Naive thymus-derived CD4-positive, alpha-beta T cell (primary cell): ENCODE results near the gene TATDN2. TPM values are rescaled to one million over a fixed set of nuclear protein-coding genes. Genes with fewer than 3 reads are reported as not detected.
A peak's percentile ranks its signal among the peaks of the same experiment; 100 is the strongest.

Source experiments
- ATAC-seq: fragments of 150-1000 bp; cut with Tn5 transposase; 2 replicates; pipeline ENCODE4 v1.10.0; 2021; ENCODE audit warnings: mild to moderate bottlenecking, moderate library complexity
- CTCF ChIA-PET: fragments of 350-600 bp; sonication (Branson Sonifier 250); formaldehyde crosslinking; loops from one replicate; lab custom pipeline; 2021; ENCODE audit warnings: antibody characterized with exemption; lab: Charles Lee
- POLR2A ChIA-PET: fragments of 350-600 bp; sonication (Branson Sonifier 250); formaldehyde crosslinking; loops from one replicate; lab custom pipeline; 2021; ENCODE audit warnings: antibody characterized with exemption, inconsistent platforms; lab: Charles Lee
- DNase-seq, 9 donors: peaks; one replicate each; pipeline versions ENCODE4 v3.0.0 to v3.0.0-alpha.2; 2020 to 2022; ENCODE audit warnings: mixed read lengths in 1 of 9
- H3K27ac ChIP-seq: one replicate; pipeline ENCODE4 v1.7.0; 2013; ENCODE audit warnings: mild to moderate bottlenecking, low read depth, low read length, moderate library complexity
- H3K27me3 ChIP-seq, 2 donors: one replicate each; pipeline ENCODE4 v1.7.0; 2013; ENCODE audit warnings: low read length in 2 of 2, mild to moderate bottlenecking in 2 of 2, moderate library complexity in 2 of 2; ENCODE audit not compliant: control insufficient read depth in 2 of 2, insufficient read depth in 2 of 2
- H3K36me3 ChIP-seq, 3 experiments: 1 replicate in 2 of 3; 2 replicates in 1 of 3; pipeline ENCODE4 v1.7.0; 2013; ENCODE audit warnings: low read length in 3 of 3, mild to moderate bottlenecking in 3 of 3, moderate library complexity in 1 of 3; ENCODE audit not compliant: insufficient read depth in 3 of 3, control insufficient read depth in 2 of 3
- H3K4me1 ChIP-seq, 2 donors: one replicate each; pipeline ENCODE4 v1.7.0; 2013; ENCODE audit warnings: low read length in 2 of 2, mild to moderate bottlenecking in 2 of 2, moderate library complexity in 1 of 2; ENCODE audit not compliant: control insufficient read depth in 2 of 2, insufficient read depth in 2 of 2
- H3K4me3 ChIP-seq: 2 replicates; pipeline ENCODE4 v1.7.0; 2013; ENCODE audit warnings: mild to moderate bottlenecking, low read length
- H3K9me3 ChIP-seq, 3 experiments: 1 replicate in 2 of 3; 2 replicates in 1 of 3; pipeline ENCODE4 v1.7.0; 2013; ENCODE audit warnings: low read length in 3 of 3; ENCODE audit not compliant: control insufficient read depth in 2 of 3
- H3K27ac Mint-ChIP-seq, 9 donors: one replicate each; pipeline ENCODE4 v1.8.0; 2020 to 2022; ENCODE audit warnings: mixed read lengths in 9 of 9, mild to moderate bottlenecking in 8 of 9, moderate library complexity in 5 of 9, inconsistent platforms in 2 of 9
- H3K27me3 Mint-ChIP-seq, 5 donors: one replicate each; pipeline ENCODE4 v1.8.0; 2021 to 2022; ENCODE audit warnings: mixed read lengths in 5 of 5, mild to moderate bottlenecking in 1 of 5
- H3K36me3 Mint-ChIP-seq, 5 donors: one replicate each; pipeline ENCODE4 v1.8.0; 2020 to 2022; ENCODE audit warnings: mixed read lengths in 5 of 5, mild to moderate bottlenecking in 3 of 5, inconsistent platforms in 1 of 5
- H3K4me1 Mint-ChIP-seq, 7 donors: one replicate each; pipeline ENCODE4 v1.8.0; 2020 to 2022; ENCODE audit warnings: mixed read lengths in 7 of 7, mild to moderate bottlenecking in 3 of 7, inconsistent platforms in 1 of 7
- H3K4me3 Mint-ChIP-seq, 10 donors: one replicate each; pipeline ENCODE4 v1.8.0; 2020 to 2022; ENCODE audit warnings: mild to moderate bottlenecking in 10 of 10, mixed read lengths in 10 of 10, moderate library complexity in 6 of 10, inconsistent platforms in 2 of 10
- H3K9me3 Mint-ChIP-seq, 11 donors: one replicate each; pipeline ENCODE4 v1.8.0; 2020 to 2022; ENCODE audit warnings: mixed read lengths in 11 of 11, mild to moderate bottlenecking in 4 of 11, inconsistent platforms in 1 of 11, moderate library complexity in 1 of 11
- intact Hi-C, 2 donors: fragments of 100-400 bp; cut with micrococcal nuclease; formaldehyde crosslinking; loops; one replicate each; pipeline ENCODE4 v1.15.1; 2023
- polyA plus RNA-seq, 2 donors: library from polyadenylated mRNA; unstranded; fragments of 300-500 nt; fragmentation: Illumina TruSeq; gene quantifications; one replicate each; pipeline ENCODE4 v1.2.3, GENCODE V29; 2021
- total RNA-seq, 6 experiments: library from RNA in 5 of 6; stranded (reverse) in 5 of 6; gene quantifications; 1 replicate in 5 of 6; 2 replicates in 1 of 6; pipeline ENCODE4 v1.2.3 and lab custom pipeline; 2021 to 2026

Gene TATDN2
- total and polyA plus RNA-seq, 7 experiments from 2014 or later = 12.9 to 88.8 (median 68.7) TPM

DNA sequence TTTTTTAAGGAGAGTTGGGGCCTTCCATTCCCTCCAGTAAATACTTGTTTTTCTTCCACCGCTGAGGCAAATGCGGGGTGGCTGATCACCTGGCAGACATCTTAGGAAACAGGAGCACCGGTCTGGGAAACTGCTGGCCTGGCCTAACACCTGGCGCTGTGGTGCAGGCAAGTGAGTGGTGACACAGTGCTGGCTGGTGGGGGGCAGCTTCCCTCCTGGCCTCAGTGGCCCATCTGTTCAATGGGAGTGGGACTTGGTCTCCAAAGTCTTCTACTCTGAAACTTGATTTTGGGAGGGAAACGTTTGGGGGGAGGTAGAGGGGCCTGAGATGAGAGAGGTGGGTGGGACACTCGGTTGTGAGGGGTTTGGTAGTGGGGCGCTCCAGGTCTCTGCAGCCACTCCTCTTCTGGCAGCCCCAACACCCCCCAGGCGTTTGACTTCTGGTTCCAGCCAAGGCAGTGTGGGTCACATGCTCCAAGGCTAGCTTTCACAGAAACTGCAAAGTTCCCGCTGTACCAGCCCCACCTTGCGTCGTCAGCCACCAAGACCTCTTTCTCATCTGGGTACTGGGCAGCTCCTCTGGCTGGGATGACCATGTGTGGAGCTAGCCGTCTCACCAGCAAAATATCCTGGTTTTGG is 39.8 kb downstream of the TATDN2 start:
- H3K9me3 Mint-ChIP-seq = no peaks in the 10 kb centered on the region
- H3K27ac Mint-ChIP-seq = peak overlapping the region in 1 of 9 donors; percentile 8
- POLR2A ChIA-PET = interaction anchor here (0.6 to 1.4 kb wide), 3 partner anchors 23 to 355 kb away, joined by 3 to 9 read pairs (median 3); partner anchors contain the start of gene CRELD1
- no peaks in the 10 kb centered on the region for H3K27me3 Mint-ChIP-seq
- intact Hi-C loops = loop anchor here in 1 of 2 donors (1.0 to 10.0 kb wide), 5 partner anchors 39 to 783 kb away; partner anchors contain the start of genes CRELD1 and TATDN2
- DNase-seq (no peak), ATAC-seq (no peak)
- H3K4me1 ChIP-seq = peaks cover 12 to 13% of the 10 kb centered on the region in 2 donors
- no peak overlapping the region for H3K4me3 Mint-ChIP-seq
- no peak overlapping the region for H3K27ac ChIP-seq
- no peaks in the 10 kb centered on the region for H3K27me3 ChIP-seq
- CTCF ChIA-PET = interaction anchor here (0.5 to 0.6 kb wide), 2 partner anchors 26 to 81 kb away, joined by 3 read pairs; no protein-coding TSS in a partner anchor
- H3K36me3 ChIP-seq = peaks cover 0 to 58% (median 6%) of the 10 kb centered on the region in 3 experiments
- H3K4me1 Mint-ChIP-seq = peaks cover 13 to 46% (median 38%) of the 10 kb centered on the region in 7 donors
- H3K9me3 ChIP-seq = no peaks in the 10 kb centered on the region
- no peak overlapping the region for H3K4me3 ChIP-seq
- H3K36me3 Mint-ChIP-seq = peaks cover 0 to 34% (median 0%) of the 10 kb centered on the region in 5 donors

DNA sequence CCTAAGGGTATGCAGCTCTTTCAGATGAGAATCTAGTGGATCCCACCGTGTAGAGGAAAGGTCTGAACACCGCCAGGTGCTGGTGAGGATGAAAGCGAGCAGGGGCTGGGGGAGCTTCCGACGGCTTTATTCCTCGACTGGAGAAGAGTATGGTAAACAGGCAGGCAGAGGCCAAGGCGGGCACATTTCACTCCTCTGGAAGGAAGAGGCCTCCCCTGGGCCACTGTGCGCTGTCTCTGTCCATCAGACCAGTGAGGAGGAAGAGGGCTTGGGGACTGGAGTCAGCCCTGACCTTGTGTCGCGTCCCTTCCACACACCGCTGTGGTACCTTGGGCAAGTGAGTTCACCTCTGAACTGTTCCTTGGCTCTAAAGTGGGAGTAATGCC is 40.3 kb downstream of the TATDN2 start:
- peaks cover 0 to 53% (median 7%) of the 10 kb centered on the region in 3 experiments for H3K36me3 ChIP-seq
- ChIA-PET POLR2A (interaction anchor here (1.2 kb wide), 1 partner anchor 25 kb away, joined by 3 read pairs; no protein-coding TSS in a partner anchor), CTCF (interaction anchor here (0.6 kb wide), 1 partner anchor 26 kb away, joined by 3 read pairs; no protein-coding TSS in a partner anchor)
- H3K9me3 ChIP-seq = no peaks in the 10 kb centered on the region
- Mint-ChIP-seq H3K9me3 (no peaks in the 10 kb centered on the region), H3K4me3 (no peak overlapping the region), H3K27ac (no peak overlapping the region), H3K36me3 (peaks cover 0 to 30% (median 0%) of the 10 kb centered on the region in 5 donors), H3K27me3 (no peaks in the 10 kb centered on the region), H3K4me1 (peaks cover 13 to 46% (median 36%) of the 10 kb centered on the region in 7 donors)
- DNase-seq (no peak), ATAC-seq (no peak)
- intact Hi-C loops = loop anchor here in 1 of 2 donors (10.0 kb wide), 1 partner anchor 784 kb away; no protein-coding TSS in a partner anchor
- no peaks in the 10 kb centered on the region for H3K27me3 ChIP-seq
- peaks cover 12 to 13% of the 10 kb centered on the region in 2 donors for H3K4me1 ChIP-seq
- no peak overlapping the region for H3K27ac ChIP-seq
- no peak overlapping the region for H3K4me3 ChIP-seq

DNA sequence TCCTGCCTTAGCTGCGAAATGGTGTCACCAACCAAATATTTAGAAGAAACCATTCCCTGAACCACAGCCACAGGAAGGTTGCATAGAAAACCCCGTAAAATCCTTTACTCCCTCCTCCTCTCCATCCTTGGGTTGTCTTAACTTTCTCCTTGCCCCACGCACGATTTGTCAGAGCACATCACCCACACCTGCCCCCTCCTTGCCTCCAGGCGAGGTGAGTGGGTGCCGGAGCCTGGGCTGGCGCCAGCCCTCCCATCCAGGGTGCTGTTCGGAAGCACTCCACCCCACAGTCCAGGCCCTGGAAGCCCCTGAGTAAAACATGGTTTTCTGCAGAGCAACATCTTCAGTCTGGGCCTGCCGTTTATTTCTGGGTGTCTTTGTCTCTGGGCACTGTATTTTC is 40.8 kb downstream of the TATDN2 start:
- Histone ChIP-seq H3K9me3 (no peaks in the 10 kb centered on the region), H3K36me3 (peaks cover 0 to 50% (median 8%) of the 10 kb centered on the region in 3 experiments), H3K27me3 (no peaks in the 10 kb centered on the region), H3K4me3 (no peak overlapping the region), H3K27ac (no peak overlapping the region), H3K4me1 (peaks cover 8 to 12% of the 10 kb centered on the region in 2 donors)
- ChIA-PET CTCF (no interaction called here), POLR2A (interaction anchor here (1.2 kb wide), 1 partner anchor 26 kb away, joined by 3 read pairs; no protein-coding TSS in a partner anchor)
- ATAC-seq (no peak), DNase-seq (no peak)
- Mint-ChIP-seq H3K9me3 (no peaks in the 10 kb centered on the region), H3K27me3 (no peaks in the 10 kb centered on the region), H3K36me3 (peaks cover 0 to 28% (median 0%) of the 10 kb centered on the region in 5 donors), H3K27ac (peak overlapping the region in 1 of 9 donors; percentile 30), H3K4me1 (peaks cover 14 to 41% (median 34%) of the 10 kb centered on the region in 7 donors), H3K4me3 (no peak overlapping the region)
- intact Hi-C loops = loop anchor here in 1 of 2 donors (10.0 kb wide), 1 partner anchor 784 kb away; no protein-coding TSS in a partner anchor

DNA sequence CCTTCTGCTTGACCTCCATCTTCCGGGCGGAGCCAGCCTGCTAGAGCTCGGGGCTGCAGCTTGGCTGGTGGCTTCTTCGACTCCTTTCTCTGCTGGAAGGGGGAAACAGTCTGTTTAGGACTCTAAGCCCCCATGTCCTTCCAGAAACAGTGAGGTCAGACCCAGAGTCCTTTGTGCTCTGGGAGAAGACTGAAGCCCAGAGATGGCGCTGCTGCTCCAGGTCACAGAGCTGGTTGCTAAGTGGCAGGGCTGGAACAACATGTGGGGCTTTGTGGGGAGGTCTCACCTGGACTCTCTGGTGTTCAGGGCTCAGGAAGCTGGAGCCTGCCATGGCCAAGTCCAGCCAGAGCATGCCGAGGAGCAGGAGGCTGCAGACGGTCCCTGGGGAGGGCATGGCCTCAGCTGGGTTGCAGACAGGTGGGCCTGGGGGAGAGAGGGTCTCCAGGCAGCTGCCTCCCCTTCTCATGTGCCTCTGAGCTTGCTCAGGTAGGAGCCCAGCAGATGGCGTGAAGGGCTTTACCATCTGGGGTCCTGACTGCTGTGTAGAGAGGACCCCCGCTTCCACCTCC is 41.6 kb downstream of the TATDN2 start:
- ChIA-PET POLR2A (interaction anchor here (1.1 kb wide), 1 partner anchor 19 kb away, joined by 3 read pairs; no protein-coding TSS in a partner anchor), CTCF (interaction anchor here (1.2 kb wide), 1 partner anchor 26 kb away, joined by 3 read pairs; no protein-coding TSS in a partner anchor)
- H3K27ac Mint-ChIP-seq = peak overlapping the region in 2 of 9 donors; percentile 38 to 52
- H3K27me3 Mint-ChIP-seq = no peaks in the 10 kb centered on the region
- H3K9me3 Mint-ChIP-seq = no peaks in the 10 kb centered on the region
- peaks cover 0 to 29% (median 2%) of the 10 kb centered on the region in 5 donors for H3K36me3 Mint-ChIP-seq
- no peak for DNase-seq
- H3K4me3 Mint-ChIP-seq = no peak overlapping the region
- no peak overlapping the region for H3K27ac ChIP-seq
- ATAC-seq = no peak
- H3K4me3 ChIP-seq = no peak overlapping the region
- H3K36me3 ChIP-seq = peaks cover 0 to 54% (median 12%) of the 10 kb centered on the region in 3 experiments
- H3K9me3 ChIP-seq = no peaks in the 10 kb centered on the region
- H3K4me1 ChIP-seq = peaks cover 2 to 4% of the 10 kb centered on the region in 2 donors
- peaks cover 21 to 35% (median 31%) of the 10 kb centered on the region in 7 donors for H3K4me1 Mint-ChIP-seq
- H3K27me3 ChIP-seq = no peaks in the 10 kb centered on the region
- intact Hi-C loops = loop anchor here in 1 of 2 donors (10.0 kb wide), 1 partner anchor 785 kb away; no protein-coding TSS in a partner anchor

DNA sequence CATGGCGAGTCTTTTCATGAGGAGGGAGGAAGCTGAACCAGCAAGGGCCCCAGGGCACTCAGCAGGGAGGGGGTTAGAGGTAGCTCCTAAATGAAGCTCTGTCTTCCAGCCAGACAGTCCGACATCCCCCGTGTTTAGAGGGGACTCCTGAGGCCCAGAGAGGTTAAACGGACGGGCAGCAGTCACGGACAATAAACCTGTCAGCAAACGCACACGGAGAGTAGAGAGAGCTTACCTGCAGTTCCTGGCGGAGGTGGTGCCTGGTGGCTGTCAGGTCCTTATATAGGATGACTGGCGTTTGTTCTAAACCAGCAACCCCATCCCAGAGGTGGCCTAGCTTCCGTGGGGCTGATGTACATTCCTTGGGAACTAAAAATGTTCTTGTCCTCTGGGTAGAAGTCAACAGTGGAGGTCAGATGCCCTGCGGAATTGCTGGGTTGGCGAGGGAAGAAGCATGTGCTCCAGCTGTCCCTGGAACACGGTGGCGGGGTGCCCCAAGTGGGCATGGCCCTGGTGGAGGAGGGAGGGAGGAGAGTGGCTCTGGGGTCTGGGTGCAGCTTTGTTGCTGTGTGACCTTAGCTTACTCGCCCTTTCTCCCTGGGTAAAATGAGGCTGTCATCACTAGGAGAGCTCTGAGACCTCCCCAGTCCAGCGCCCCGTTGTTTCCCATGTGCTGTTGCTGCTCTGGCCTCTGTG is 42.4 kb downstream of the TATDN2 start:
- peak overlapping the region in 1 of 9 donors; percentile 5 for H3K27ac Mint-ChIP-seq
- DNase-seq = no peak

DNA sequence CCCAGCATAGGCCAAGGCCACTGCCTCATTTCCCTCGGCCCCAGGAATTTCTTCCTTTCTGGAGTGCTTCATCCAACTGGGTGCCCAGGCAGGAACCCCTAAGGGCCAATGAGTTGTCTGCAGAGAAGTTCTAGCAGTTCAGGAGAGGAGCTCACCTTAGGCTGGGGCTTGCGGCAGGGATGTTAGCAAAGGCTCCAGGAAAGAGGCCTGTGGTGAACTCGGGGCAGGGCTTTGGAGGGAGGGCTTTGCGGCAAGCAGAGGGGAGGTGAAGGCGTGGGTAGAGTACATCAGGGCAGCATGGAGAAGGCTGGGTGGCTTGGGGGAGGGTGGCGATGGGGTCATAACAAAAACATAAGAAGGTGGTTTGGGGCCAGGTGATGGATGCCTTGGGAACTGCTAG is 43.4 kb downstream of the TATDN2 start:
- Mint-ChIP-seq H3K4me3 (peak overlapping the region in 1 of 10 donors; percentile 39), H3K4me1 (peaks cover 18 to 28% (median 25%) of the 10 kb centered on the region in 7 donors), H3K36me3 (peaks cover 0 to 31% (median 11%) of the 10 kb centered on the region in 5 donors), H3K27ac (peak overlapping the region in 4 of 9 donors; percentile 19 to 84 (median 73)), H3K9me3 (no peaks in the 10 kb centered on the region), H3K27me3 (no peaks in the 10 kb centered on the region)
- intact Hi-C loops = no loop called here
- CTCF ChIA-PET = interaction anchor here (0.6 kb wide), 1 partner anchor 21 kb away, joined by 3 read pairs; no protein-coding TSS in a partner anchor
- H3K36me3 ChIP-seq = peaks cover 0 to 53% (median 17%) of the 10 kb centered on the region in 3 experiments
- no peak overlapping the region for H3K4me3 ChIP-seq
- no peaks in the 10 kb centered on the region for H3K4me1 ChIP-seq
- ATAC-seq (no peak), DNase-seq (no peak)
- H3K27me3 ChIP-seq = no peaks in the 10 kb centered on the region
- POLR2A ChIA-PET = no interaction called here
- no peak overlapping the region for H3K27ac ChIP-seq
- no peaks in the 10 kb centered on the region for H3K9me3 ChIP-seq

More for the DNA sequence above, 42.4 kb downstream of the TATDN2 start:
- Histone ChIP-seq H3K36me3 (peaks cover 0 to 54% (median 13%) of the 10 kb centered on the region in 3 experiments), H3K27me3 (no peaks in the 10 kb centered on the region), H3K4me1 (no peaks in the 10 kb centered on the region), H3K27ac (no peak overlapping the region), H3K9me3 (no peaks in the 10 kb centered on the region), H3K4me3 (no peak overlapping the region)
- ATAC-seq = no peak
- ChIA-PET CTCF (interaction anchor here (1.2 kb wide), 1 partner anchor 27 kb away, joined by 3 read pairs; no protein-coding TSS in a partner anchor), POLR2A (interaction anchor here (0.6 to 1.1 kb wide), 2 partner anchors 20 to 34 kb away, joined by 3 read pairs; no protein-coding TSS in a partner anchor)
- Mint-ChIP-seq H3K4me1 (peaks cover 18 to 31% (median 26%) of the 10 kb centered on the region in 7 donors), H3K4me3 (no peak overlapping the region), H3K9me3 (no peaks in the 10 kb centered on the region), H3K27me3 (no peaks in the 10 kb centered on the region), H3K36me3 (peaks cover 0 to 31% (median 7%) of the 10 kb centered on the region in 5 donors)
- intact Hi-C loops = no loop called here
